GM19397 (cell line): ENCODE data around the gene MEX3B.
"Not testable (repeated sequence)": the region's sequence is repeated elsewhere in the genome, so short reads cannot be mapped to it uniquely, and the experiment has no call there.

Experiments
- ATAC-seq: cut with Tn5 transposase; IDR thresholded peaks from one replicate; pipeline ENCODE4 v1.9.1; 2021; ENCODE audit warnings: mild to moderate bottlenecking, moderate library complexity; ENCODE audit not compliant: unreplicated experiment

Gene MEX3B

DNA sequence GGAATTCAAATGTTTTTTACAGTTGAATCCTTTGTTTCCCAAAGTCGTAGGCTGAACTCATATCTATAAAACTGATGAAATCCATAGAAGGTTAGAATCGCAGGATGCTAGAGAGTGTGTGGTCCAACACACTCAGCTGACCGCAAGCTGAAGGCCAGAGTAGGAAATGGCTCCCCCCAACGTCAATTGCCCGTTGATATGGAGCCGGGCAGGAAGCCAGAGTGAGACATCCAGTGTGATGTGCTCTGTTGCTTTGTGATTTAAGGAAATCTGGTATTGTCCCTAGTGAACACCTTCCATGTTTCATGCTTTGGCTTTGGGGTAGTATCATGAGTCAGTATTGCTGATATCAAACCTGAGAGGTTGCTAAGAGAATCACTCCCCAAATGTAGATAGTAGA lies 5.8 kb upstream of the MEX3B start:
- no peak for ATAC-seq

DNA sequence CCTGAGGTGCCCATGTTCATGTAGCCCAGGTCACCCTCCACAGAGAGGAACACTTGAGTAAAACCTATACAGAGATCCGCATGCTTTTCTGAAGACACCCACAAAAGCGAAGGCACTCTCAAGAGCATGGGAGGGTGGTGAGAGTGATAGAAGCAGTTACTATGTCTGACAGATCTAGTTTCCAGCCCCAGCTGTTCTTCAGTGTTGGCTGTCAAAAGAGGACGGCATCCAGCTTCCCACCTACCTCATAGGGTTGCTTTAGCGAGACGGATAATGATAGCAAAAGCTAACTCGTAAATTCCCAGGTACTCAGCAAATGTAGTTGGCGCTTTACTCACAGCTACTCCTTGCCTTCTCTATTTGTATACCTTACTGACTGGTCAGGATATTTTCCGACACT lies 3.0 kb upstream of the MEX3B start:
- ATAC-seq = no peak

GRCh38 chr15:82047453-82048400 lies 1.9 kb upstream of the MEX3B start:
- peak; percentile 5 for ATAC-seq

GRCh38 chr15:82046666-82047452 lies 1.0 kb upstream of the MEX3B start:
- peak; percentile 82 for ATAC-seq

- peak; percentile 9 for ATAC-seq
These were observed 483 bp downstream of the MEX3B start for GRCh38 chr15:82045179-82045891.

- ATAC-seq = no peak
These were observed 1.2 kb downstream of the MEX3B start for GRCh38 chr15:82044373-82045178.

- no peak for ATAC-seq
These were observed 1.9 kb downstream of the MEX3B start for GRCh38 chr15:82043796-82044372.

- no peak for ATAC-seq
These were observed 2.6 kb downstream of the MEX3B start for GRCh38 chr15:82043130-82043673.

DNA sequence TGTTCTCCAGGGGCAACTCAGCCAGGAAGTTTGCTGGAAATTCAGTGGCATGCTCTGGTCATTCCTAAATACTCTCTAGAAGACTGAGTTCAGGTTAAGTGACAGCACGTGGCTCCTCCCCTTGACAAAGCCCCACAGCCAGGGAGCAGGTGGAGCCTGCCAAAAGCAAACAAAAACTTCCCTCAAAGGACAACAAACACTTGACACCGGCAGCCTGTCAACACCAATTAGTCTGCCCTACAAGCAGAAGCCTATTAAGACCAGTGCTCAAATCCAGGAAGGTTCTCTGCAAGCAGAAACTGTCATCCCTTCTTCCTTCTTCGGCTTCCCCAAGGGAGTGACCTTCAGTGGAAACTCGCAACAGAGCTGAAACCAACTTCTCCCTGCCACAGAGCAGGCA lies 5.0 kb downstream of the MEX3B start:
- ATAC-seq = no peak

DNA sequence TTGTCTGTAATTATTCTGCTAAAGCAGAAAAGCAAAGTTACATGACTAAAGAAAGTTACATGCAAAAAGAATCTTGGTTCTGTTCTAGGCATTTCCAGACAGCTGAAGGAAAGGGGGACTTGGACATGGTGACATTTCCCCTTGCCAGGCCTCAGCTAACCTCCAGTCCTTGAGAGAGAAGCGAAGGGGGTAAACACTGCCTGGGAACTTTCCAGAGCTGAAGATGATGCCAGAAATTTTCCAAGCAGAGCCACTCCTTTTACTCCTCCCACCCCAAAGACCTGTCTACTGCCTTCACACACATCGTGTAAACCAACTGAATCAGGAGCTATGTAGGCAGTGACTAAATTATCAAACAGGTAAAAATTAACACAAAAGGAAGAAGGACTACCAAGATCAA lies 5.4 kb downstream of the MEX3B start:
- no peak for ATAC-seq

DNA sequence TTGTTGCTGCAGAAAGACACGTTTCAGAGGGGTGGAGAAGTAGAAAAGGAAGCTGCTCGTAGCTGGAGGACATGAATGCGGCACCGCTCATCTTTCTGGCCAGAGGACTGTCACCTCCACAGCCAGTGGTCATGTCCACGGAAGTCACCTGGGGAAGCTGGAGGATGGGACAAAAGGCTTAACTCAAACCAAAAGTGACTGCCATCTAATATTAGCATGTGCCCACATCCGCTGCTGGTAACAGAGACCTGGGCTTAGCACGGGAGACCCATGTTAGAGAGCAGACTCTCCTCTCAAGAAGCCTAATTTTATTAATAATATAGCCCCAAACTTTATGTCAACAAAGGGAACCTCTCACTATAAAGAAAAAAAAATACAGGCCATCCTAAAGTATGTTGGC lies 5.9 kb downstream of the MEX3B start:
- no peak for ATAC-seq

DNA sequence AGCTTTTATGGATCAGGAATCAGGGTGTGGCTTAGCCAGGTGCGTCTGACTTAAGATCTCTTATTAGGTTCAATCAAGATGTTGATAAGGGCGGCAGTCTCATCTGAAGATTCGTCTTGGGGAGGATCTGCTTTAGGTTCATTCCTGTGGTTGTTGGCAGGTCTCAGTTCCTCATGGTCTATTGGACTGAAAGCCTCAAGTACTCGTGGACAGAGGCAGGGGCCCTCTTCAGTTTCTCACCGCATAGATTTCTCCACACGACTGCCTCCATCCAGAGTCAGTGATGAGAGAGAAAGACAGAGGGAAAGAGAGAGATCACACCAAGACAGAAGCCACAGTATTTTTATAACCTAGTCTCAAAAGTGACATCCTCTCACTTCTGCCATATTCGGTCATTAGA lies 9.4 kb downstream of the MEX3B start:
- no peak for ATAC-seq

GRCh38 chr15:82031871-82032270 lies 13.9 kb downstream of the MEX3B start:
- no peak for ATAC-seq

GRCh38 chr15:82030176-82030575 lies 15.6 kb downstream of the MEX3B start:
- no peak for ATAC-seq

- ATAC-seq = not testable (repeated sequence)
These were observed 17.7 kb downstream of the MEX3B start for GRCh38 chr15:82028163-82028562.

- ATAC-seq = no peak
These were observed 23.8 kb downstream of the MEX3B start for GRCh38 chr15:82021992-82022391.

GRCh38 chr15:82020625-82021394 lies 25.0 kb downstream of the MEX3B start:
- ATAC-seq = no peak

DNA sequence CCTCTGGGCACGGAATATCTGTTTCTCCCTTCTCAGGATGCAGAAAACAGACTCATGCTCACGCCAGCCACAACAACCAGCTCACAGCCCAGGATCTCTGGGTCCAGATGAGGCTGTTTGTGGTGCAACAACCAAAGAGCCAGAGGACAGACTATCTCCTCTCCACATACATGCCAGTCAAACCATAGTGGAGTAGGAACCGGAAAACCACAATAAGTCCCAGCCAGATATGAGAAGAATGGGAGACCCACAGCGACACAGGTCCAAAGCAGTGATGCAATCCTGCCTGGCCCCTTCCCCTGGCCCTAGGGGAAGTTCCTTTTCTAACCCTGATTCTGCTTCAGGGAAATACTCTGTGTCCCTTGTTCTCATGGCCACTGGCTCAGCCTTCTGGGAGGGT lies 27.6 kb downstream of the MEX3B start:
- no peak for ATAC-seq

- ATAC-seq = no peak
These were observed 28.2 kb downstream of the MEX3B start for GRCh38 chr15:82017656-82018055.
